CD4-positive, alpha-beta T cell (primary cell): ENCODE data around the gene PDE8B. TPM values are rescaled to one million over a fixed set of nuclear protein-coding genes. Genes with fewer than 3 reads are reported as not detected.

Experiments used
- ATAC-seq: fragments of 200-7000 bp; cut with Tn5 transposase; one replicate; pipeline ENCODE4 v1.10.0; 2022; ENCODE audit warnings: mild to moderate bottlenecking; ENCODE audit not compliant: poor library complexity
- CTCF ChIA-PET: fragments of 350-600 bp; sonication (Branson Sonifier 250); formaldehyde crosslinking; loops from one replicate; lab custom pipeline; 2021; ENCODE audit warnings: antibody characterized with exemption, inconsistent platforms; lab: Charles Lee
- POLR2A ChIA-PET: fragments of 350-600 bp; sonication (Branson Sonifier 250); formaldehyde crosslinking; loops from one replicate; lab custom pipeline; 2021; ENCODE audit warnings: antibody characterized with exemption, inconsistent platforms; lab: Charles Lee
- DNase-seq, 14 experiments: peaks; one replicate each; pipeline ENCODE4 v3.0.0-alpha.2; 2013 to 2020; ENCODE audit warnings: mixed read lengths in 2 of 14
- H3K27ac ChIP-seq, 2 donors: one replicate each; pipeline versions ENCODE4 v1.5.1 to v1.7.0; 2013; ENCODE audit warnings: low read length in 2 of 2, low read depth in 1 of 2, mild to moderate bottlenecking in 1 of 2
- H3K27me3 ChIP-seq, 2 experiments: 1 replicate in 1 of 2; 2 replicates in 1 of 2; pipeline versions ENCODE4 v1.6.1 to v1.7.0; 2013; ENCODE audit warnings: low read length in 2 of 2, control low read depth in 1 of 2, mild to moderate bottlenecking in 1 of 2, moderate library complexity in 1 of 2; ENCODE audit not compliant: insufficient read depth in 2 of 2, control insufficient read depth in 1 of 2
- H3K36me3 ChIP-seq: one replicate; pipeline ENCODE4 v1.6.1; 2013; ENCODE audit warnings: low read length, control low read depth; ENCODE audit not compliant: insufficient read depth
- H3K4me1 ChIP-seq: one replicate; pipeline ENCODE4 v1.6.1; 2013; ENCODE audit warnings: low read length, control low read depth; ENCODE audit not compliant: insufficient read depth
- H3K4me3 ChIP-seq: one replicate; pipeline ENCODE4 v1.5.1; 2013; ENCODE audit warnings: mild to moderate bottlenecking, low read length, moderate library complexity
- H3K9me3 ChIP-seq, 2 experiments: 1 replicate in 1 of 2; 2 replicates in 1 of 2; pipeline versions ENCODE4 v1.6.1 to v1.7.0; 2013; ENCODE audit warnings: low read length in 2 of 2, mild to moderate bottlenecking in 2 of 2, control low read depth in 1 of 2, moderate library complexity in 1 of 2; ENCODE audit not compliant: control insufficient read depth in 1 of 2, insufficient read depth in 1 of 2
- H3K27ac Mint-ChIP-seq: one replicate; pipeline ENCODE4 v1.8.0; 2020; ENCODE audit warnings: mixed read lengths
- H3K27me3 Mint-ChIP-seq: one replicate; pipeline ENCODE4 v1.8.0; 2021; ENCODE audit warnings: mixed read lengths
- H3K36me3 Mint-ChIP-seq: one replicate; pipeline ENCODE4 v1.8.0; 2021; ENCODE audit warnings: low read depth, mixed read lengths
- H3K4me1 Mint-ChIP-seq: one replicate; pipeline ENCODE4 v1.8.0; 2021; ENCODE audit warnings: low read depth, mixed read lengths
- H3K4me3 Mint-ChIP-seq: one replicate; pipeline ENCODE4 v1.8.0; 2020; ENCODE audit warnings: mild to moderate bottlenecking, mixed read lengths
- H3K9me3 Mint-ChIP-seq: one replicate; pipeline ENCODE4 v1.8.0; 2020; ENCODE audit warnings: mixed read lengths
- intact Hi-C, 2 experiments: fragments of 100-400 bp; cut with DNase I in 1 of 2; cut with micrococcal nuclease in 1 of 2; formaldehyde crosslinking; loops; one replicate each; pipeline versions ENCODE4 v1.15.1 to v1.9.0; 2023 to 2025; cut with DNase I, micrococcal nuclease
- total RNA-seq, 174 experiments: library from RNA in 2 of 174; stranded (reverse) in 2 of 174; gene quantifications; one replicate each; pipeline ENCODE4 v1.2.3 and lab custom pipeline; 2021 to 2026
- TF ChIP-seq, protein P1 (sequence below): fragments of 200-600 bp; IDR thresholded peaks from one replicate; pipeline ENCODE4 v1.8.0; 2022; ENCODE audit warnings: antibody characterized with exemption, mild to moderate bottlenecking

Gene PDE8B
- total RNA-seq, 2 experiments from 2014 or later = 0.22 to 0.27 TPM

DNA sequence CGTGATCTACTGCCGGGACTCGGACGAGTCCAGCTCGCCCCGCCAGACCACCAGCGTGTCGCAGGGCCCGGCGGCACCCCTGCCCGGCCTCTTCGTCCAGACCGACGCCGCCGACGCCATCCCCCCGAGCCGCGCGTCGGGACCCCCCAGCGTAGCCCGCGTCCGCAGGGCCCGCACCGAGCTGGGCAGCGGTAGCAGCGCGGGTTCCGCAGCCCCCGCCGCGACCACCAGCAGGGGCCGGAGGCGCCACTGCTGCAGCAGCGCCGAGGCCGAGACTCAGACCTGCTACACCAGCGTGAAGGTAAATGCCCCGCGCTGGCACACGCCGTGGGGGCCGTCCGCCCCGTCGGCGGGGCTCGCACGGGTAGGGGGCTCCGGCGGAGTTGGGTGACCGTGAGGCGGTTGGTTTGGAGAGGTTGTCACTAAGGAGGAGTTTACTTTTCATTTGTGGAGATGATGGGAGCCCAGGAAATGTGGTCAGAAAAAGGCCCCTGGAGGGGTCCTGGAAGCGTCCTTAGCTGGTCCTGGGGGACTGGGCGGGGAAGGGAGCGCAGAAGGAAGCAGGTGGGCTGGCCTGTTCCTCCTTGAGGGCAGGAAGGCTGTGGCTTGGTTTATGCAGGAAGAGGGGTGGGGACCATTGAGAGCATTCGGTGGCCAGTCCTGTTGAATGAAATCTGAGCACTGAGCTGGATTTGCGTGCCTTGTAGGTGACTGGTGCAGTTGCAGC, 647 bp downstream of the PDE8B start:
- peak overlapping the region; percentile 10 for H3K4me3 ChIP-seq
- no peaks in the 10 kb centered on the region for H3K9me3 ChIP-seq
- no peak overlapping the region for H3K27ac ChIP-seq
- peaks cover 30 to 69% of the 10 kb centered on the region in 2 experiments for H3K27me3 ChIP-seq
- ChIA-PET POLR2A (no interaction called here), CTCF (no interaction called here)
- Mint-ChIP-seq H3K36me3 (no peaks in the 10 kb centered on the region), H3K4me3 (peak overlapping the region; percentile 65), H3K4me1 (peaks cover 21% of the 10 kb centered on the region), H3K27me3 (peaks cover 76% of the 10 kb centered on the region), H3K27ac (no peak overlapping the region), H3K9me3 (no peaks in the 10 kb centered on the region)
- intact Hi-C loops = no loop called here
- TF ChIP-seq, protein P1, sequence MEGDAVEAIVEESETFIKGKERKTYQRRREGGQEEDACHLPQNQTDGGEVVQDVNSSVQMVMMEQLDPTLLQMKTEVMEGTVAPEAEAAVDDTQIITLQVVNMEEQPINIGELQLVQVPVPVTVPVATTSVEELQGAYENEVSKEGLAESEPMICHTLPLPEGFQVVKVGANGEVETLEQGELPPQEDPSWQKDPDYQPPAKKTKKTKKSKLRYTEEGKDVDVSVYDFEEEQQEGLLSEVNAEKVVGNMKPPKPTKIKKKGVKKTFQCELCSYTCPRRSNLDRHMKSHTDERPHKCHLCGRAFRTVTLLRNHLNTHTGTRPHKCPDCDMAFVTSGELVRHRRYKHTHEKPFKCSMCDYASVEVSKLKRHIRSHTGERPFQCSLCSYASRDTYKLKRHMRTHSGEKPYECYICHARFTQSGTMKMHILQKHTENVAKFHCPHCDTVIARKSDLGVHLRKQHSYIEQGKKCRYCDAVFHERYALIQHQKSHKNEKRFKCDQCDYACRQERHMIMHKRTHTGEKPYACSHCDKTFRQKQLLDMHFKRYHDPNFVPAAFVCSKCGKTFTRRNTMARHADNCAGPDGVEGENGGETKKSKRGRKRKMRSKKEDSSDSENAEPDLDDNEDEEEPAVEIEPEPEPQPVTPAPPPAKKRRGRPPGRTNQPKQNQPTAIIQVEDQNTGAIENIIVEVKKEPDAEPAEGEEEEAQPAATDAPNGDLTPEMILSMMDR = no peak
- peaks cover 10% of the 10 kb centered on the region for H3K4me1 ChIP-seq
- ATAC-seq = no peak
- peak in 1 of 14 experiments; percentile 15 for DNase-seq
- H3K36me3 ChIP-seq = no peaks in the 10 kb centered on the region

- Histone ChIP-seq H3K27ac (no peak overlapping the region), H3K9me3 (no peaks in the 10 kb centered on the region), H3K4me3 (peak overlapping the region; percentile 10), H3K4me1 (peaks cover 10% of the 10 kb centered on the region), H3K36me3 (no peaks in the 10 kb centered on the region), H3K27me3 (peaks cover 30 to 69% of the 10 kb centered on the region in 2 experiments)
- Mint-ChIP-seq H3K36me3 (no peaks in the 10 kb centered on the region), H3K4me3 (peak overlapping the region; percentile 65), H3K27me3 (peaks cover 76% of the 10 kb centered on the region), H3K4me1 (peaks cover 21% of the 10 kb centered on the region), H3K27ac (no peak overlapping the region), H3K9me3 (no peaks in the 10 kb centered on the region)
- intact Hi-C loops = no loop called here
- CTCF ChIA-PET = no interaction called here
- POLR2A ChIA-PET = no interaction called here
- ATAC-seq (no peak), DNase-seq (peak in 1 of 14 experiments; percentile 7)
- TF ChIP-seq, protein P1 = no peak
Observed at GRCh38 chr5:77211691-77212047, 1.2 kb downstream of the PDE8B start.

DNA sequence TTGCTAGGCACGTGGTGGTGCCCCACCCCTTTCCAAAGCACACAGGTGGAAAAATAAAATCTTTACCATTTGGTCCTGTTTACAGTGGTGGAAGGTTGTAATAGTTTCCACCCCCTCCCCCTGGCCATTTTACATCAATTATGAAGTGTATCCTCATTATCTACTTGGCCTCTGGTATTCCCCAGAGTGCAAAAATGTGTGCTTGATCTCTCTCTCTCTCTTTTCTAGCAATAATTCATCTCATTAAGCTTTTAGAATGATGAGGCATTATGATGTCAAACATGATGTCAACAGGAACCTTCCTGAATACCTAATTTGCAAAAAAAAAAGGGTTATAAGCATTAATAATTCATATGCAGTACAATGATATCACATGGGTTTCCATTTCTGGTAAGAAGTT, 3.1 kb downstream of the PDE8B start:
- peaks cover 30 to 61% of the 10 kb centered on the region in 2 experiments for H3K27me3 ChIP-seq
- peak; percentile 22 for ATAC-seq
- no peak overlapping the region for H3K27ac Mint-ChIP-seq
- peaks cover 80% of the 10 kb centered on the region for H3K27me3 Mint-ChIP-seq
- no peaks in the 10 kb centered on the region for H3K9me3 ChIP-seq
- intact Hi-C loops = no loop called here
- TF ChIP-seq, protein P1 = no peak
- H3K9me3 Mint-ChIP-seq = no peaks in the 10 kb centered on the region
- no peaks in the 10 kb centered on the region for H3K36me3 Mint-ChIP-seq
- peaks cover 21% of the 10 kb centered on the region for H3K4me1 Mint-ChIP-seq
- no peaks in the 10 kb centered on the region for H3K36me3 ChIP-seq
- POLR2A ChIA-PET = no interaction called here
- H3K27ac ChIP-seq = no peak overlapping the region
- DNase-seq = no peak
- peaks cover 10% of the 10 kb centered on the region for H3K4me1 ChIP-seq
- no peak overlapping the region for H3K4me3 Mint-ChIP-seq
- H3K4me3 ChIP-seq = no peak overlapping the region
- CTCF ChIA-PET = interaction anchor here (1.1 to 1.6 kb wide), 2 partner anchors 13 to 56 kb away, joined by 3 read pairs; no protein-coding TSS in a partner anchor
